Measurements from ENCODE around the gene AFG1L.

Gene AFG1L

DNA sequence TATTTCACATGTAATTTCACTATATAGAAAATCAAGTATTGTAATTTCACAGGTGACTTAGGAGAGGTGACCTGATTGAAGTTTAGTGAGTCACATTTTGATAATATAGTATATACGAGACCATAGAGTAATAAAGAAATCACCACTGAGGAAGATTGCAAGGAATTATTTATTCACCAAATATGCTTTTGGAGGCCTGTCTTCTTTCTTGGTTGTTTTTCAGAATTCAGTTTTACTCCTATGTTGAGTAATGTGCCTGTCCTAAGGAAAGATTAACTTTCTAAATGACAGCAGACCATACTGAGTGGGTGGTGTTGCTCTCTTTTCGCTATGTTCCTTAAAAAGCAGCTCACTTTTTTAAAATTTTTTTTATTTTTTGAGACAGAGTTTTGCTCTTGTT, 178.3 kb downstream of the AFG1L start:
- H3K4me3 ChIP-seq (replicated peaks; ENCODE audit: low read depth, low read length) = no peak overlapping the region
- TF ChIP-seq, protein P1, sequence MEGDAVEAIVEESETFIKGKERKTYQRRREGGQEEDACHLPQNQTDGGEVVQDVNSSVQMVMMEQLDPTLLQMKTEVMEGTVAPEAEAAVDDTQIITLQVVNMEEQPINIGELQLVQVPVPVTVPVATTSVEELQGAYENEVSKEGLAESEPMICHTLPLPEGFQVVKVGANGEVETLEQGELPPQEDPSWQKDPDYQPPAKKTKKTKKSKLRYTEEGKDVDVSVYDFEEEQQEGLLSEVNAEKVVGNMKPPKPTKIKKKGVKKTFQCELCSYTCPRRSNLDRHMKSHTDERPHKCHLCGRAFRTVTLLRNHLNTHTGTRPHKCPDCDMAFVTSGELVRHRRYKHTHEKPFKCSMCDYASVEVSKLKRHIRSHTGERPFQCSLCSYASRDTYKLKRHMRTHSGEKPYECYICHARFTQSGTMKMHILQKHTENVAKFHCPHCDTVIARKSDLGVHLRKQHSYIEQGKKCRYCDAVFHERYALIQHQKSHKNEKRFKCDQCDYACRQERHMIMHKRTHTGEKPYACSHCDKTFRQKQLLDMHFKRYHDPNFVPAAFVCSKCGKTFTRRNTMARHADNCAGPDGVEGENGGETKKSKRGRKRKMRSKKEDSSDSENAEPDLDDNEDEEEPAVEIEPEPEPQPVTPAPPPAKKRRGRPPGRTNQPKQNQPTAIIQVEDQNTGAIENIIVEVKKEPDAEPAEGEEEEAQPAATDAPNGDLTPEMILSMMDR (IDR thresholded peaks at IDR 0.05; ENCODE audit: low read depth, low read length, missing control alignments) = no peak
- no peak for DNase-seq (ENCODE audit: extremely low read depth, low read depth)

DNA sequence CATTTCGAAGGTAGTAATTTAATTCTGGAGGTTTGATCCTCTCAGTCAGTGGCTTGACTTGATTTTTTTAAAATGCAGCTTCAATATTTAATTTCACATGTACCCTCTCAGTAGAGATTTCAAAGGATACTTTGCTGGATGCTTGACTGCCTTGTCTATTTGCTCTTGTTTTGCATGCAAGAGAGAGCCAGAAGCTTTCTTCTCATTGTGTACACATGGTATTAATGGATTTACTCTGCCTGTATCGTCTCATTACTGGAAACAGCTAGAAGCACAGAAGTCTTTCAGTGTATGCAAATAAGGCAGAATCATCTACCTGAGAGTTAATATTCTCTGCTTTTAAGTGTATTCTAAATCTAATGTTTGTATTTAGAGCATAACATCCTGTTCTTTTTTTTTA, 181.5 kb downstream of the AFG1L start:
- DNase-seq (ENCODE audit: extremely low read depth, low read depth) = no peak
- TF ChIP-seq, protein P1 (IDR thresholded peaks at IDR 0.05; ENCODE audit: low read depth, low read length, missing control alignments) = no peak
- no peak overlapping the region for H3K4me3 ChIP-seq (replicated peaks; ENCODE audit: low read depth, low read length)

DNA sequence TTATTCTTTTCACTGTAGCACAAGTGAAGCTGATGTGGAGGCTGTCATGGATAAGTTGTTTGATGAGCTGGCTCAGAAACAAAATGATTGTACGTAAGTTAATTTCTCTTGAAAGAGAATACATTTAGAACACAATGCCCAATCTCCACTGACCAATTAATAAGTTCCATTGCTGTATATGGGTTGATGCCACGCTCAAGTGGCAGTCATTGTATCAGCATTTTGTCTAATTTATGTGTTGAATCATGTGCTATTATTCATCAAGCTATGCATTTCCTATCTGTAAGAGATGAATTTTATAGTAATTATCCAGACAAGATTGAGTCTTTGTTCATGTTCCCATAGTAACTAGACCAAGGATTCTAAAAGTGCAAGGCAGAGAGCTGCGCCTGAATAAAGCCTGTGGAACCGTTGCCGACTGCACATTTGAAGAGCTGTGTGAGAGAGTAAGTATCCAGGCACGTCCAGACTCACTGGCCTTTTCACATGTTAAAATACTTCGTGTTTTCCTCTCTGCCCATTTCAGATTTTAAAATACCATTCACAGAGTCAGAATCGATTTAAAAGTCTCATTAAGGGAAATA, 182.1 kb downstream of the AFG1L start:
- no peak for DNase-seq (ENCODE audit: extremely low read depth, low read depth)
- H3K4me3 ChIP-seq (replicated peaks; ENCODE audit: low read depth, low read length) = no peak overlapping the region
- TF ChIP-seq, protein P1 (IDR thresholded peaks at IDR 0.05; ENCODE audit: low read depth, low read length, missing control alignments) = no peak

DNA sequence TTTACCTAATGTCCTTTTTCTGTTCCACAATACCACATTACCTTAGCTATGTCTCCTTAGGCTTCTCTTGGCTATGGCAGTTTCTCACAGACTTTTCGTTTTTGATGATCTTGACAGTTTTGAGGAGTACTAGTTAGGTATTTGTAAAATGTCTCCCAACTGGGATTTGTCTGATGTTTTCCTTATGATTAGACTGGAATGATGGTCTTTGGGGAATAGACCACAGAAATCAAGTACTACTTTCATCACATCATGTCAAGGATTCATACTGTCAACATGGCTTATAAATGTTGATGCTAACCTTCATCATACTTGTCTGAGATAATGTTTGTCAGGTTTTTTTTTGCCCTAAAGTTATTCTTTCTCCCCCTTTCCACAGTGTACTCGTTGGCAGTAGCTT, 187.7 kb downstream of the AFG1L start:
- TF ChIP-seq, protein P1 (IDR thresholded peaks at IDR 0.05; ENCODE audit: low read depth, low read length, missing control alignments) = no peak
- no peak overlapping the region for H3K4me3 ChIP-seq (replicated peaks; ENCODE audit: low read depth, low read length)
- DNase-seq (ENCODE audit: extremely low read depth, low read depth) = no peak

DNA sequence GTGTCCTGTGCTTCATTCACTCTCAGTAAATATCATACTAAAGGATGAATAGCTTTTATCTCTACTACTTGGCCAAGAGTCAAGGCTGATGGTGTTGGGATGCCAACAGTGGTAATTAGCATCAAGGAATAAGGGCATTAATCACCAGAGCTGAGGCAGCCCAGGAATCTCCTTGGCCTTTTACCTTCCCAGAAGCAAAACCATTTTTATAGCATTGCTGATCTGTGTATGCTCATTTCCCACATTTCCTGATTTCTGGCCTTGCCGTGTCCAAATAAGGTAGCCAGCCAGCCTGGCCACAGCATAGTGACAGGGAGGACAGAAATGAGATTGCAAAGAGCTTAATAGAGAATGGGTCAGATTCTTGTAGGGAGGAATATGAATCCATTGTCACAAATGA, 189.2 kb downstream of the AFG1L start:
- TF ChIP-seq, protein P1 (IDR thresholded peaks at IDR 0.05; ENCODE audit: low read depth, low read length, missing control alignments) = no peak
- DNase-seq (ENCODE audit: extremely low read depth, low read depth) = no peak

DNA sequence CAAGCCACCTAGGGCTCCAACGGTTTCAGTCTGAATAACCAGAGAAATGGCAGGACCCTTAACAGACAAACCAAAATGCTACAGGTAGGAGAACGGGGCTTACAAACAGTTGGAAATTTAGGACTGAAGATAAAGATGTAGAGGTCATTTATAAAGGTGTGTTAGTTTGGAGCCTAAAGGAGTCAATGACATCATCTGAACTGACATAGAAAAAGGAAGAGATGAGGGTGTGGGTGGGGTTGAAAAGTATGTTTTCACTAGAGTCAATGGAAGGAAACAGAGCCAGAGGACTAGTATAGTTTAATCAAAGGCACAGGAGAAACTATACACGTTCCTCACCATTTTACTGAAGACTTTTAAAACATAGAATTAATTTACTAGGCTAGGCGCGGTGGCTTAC, 194.8 kb downstream of the AFG1L start:
- H3K4me3 ChIP-seq (replicated peaks; ENCODE audit: low read depth, low read length) = no peak overlapping the region
- TF ChIP-seq, protein P1 (IDR thresholded peaks at IDR 0.05; ENCODE audit: low read depth, low read length, missing control alignments) = no peak
- no peak for DNase-seq (ENCODE audit: extremely low read depth, low read depth)

More for the DNA sequence above, 189.2 kb downstream of the AFG1L start:
- no peak overlapping the region for H3K4me3 ChIP-seq (replicated peaks; ENCODE audit: low read depth, low read length)
